ENCODE data around the gene PRDX4.

- TF ChIP-seq EZH2phosphoT487 (IDR thresholded peaks at IDR 0.05; ENCODE audit: borderline replicate concordance, low read length) (no peak), EZH2 (IDR thresholded peaks at IDR 0.05; ENCODE audit: low read length, unreplicated experiment) (no peak)
- TF ChIP-seq, protein P1, sequence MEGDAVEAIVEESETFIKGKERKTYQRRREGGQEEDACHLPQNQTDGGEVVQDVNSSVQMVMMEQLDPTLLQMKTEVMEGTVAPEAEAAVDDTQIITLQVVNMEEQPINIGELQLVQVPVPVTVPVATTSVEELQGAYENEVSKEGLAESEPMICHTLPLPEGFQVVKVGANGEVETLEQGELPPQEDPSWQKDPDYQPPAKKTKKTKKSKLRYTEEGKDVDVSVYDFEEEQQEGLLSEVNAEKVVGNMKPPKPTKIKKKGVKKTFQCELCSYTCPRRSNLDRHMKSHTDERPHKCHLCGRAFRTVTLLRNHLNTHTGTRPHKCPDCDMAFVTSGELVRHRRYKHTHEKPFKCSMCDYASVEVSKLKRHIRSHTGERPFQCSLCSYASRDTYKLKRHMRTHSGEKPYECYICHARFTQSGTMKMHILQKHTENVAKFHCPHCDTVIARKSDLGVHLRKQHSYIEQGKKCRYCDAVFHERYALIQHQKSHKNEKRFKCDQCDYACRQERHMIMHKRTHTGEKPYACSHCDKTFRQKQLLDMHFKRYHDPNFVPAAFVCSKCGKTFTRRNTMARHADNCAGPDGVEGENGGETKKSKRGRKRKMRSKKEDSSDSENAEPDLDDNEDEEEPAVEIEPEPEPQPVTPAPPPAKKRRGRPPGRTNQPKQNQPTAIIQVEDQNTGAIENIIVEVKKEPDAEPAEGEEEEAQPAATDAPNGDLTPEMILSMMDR (conservative IDR thresholded peaks at IDR 0.05; ENCODE audit: low read depth, low read length), result no peak
These were observed 3.2 kb downstream of the PRDX4 start for GRCh38 chrX:23670528-23670927.
